Measurements from ENCODE around the gene FSTL5. TPM values are rescaled to one million over a fixed set of nuclear protein-coding genes. Genes with fewer than 3 reads are reported as not detected.
"Not testable (repeated sequence)": the region's sequence is repeated elsewhere in the genome, so short reads cannot be mapped to it uniquely, and the experiment has no call there.

Gene FSTL5
- under 1 TPM in 1 of 2 donors, not detected in 1; 0.14 TPM for total RNA-seq
- long read RNA-seq: 0 reads

GRCh38 chr4:162163892-162164759, at the start of gene FSTL5:
Gene FSTL5 (minus strand): TSS chr4:162164000. CDS start chr4:162111396, 52,604 bp downstream.
- DNase-seq: peak; percentile 62 to 78
- ATAC-seq: peak; percentile 97
- intact Hi-C loops (cut with DNase I, micrococcal nuclease): no loop called here

GRCh38 chr4:162209706-162210105, 45.9 kb upstream of the FSTL5 start:
- DNase-seq (no peak), ATAC-seq (no peak)
- intact Hi-C loops (cut with DNase I, micrococcal nuclease): no loop called here

- intact Hi-C loops (cut with DNase I, micrococcal nuclease); ATAC-seq; DNase-seq: not testable (repeated sequence)
Measured at GRCh38 chr4:162203478-162203877, 39.7 kb upstream of the FSTL5 start.

GRCh38 chr4:162201673-162202072, 37.9 kb upstream of the FSTL5 start:
- no peak for ATAC-seq
- intact Hi-C loops (cut with DNase I, micrococcal nuclease): no loop called here
- DNase-seq: no peak

- DNase-seq (no peak), ATAC-seq (no peak)
- intact Hi-C loops (cut with DNase I, micrococcal nuclease): no loop called here
Measured at GRCh38 chr4:162170509-162170908, 6.7 kb upstream of the FSTL5 start.

- intact Hi-C loops (cut with DNase I, micrococcal nuclease): no loop called here
- no peak for ATAC-seq
- DNase-seq: no peak
Measured at GRCh38 chr4:162164906-162165510, 1.2 kb upstream of the FSTL5 start.

GRCh38 chr4:162162672-162163071, 1.1 kb downstream of the FSTL5 start:
- DNase-seq: no peak
- no peak for ATAC-seq
- intact Hi-C loops (cut with DNase I, micrococcal nuclease): no loop called here

GRCh38 chr4:162157241-162157640, 6.6 kb downstream of the FSTL5 start:
- no peak for DNase-seq
- intact Hi-C loops (cut with DNase I, micrococcal nuclease): no loop called here
- no peak for ATAC-seq

GRCh38 chr4:162154862-162155540, 8.8 kb downstream of the FSTL5 start:
- intact Hi-C loops (cut with DNase I, micrococcal nuclease): no loop called here
- DNase-seq: no peak
- ATAC-seq: no peak

- DNase-seq (no peak), ATAC-seq (no peak)
- intact Hi-C loops (cut with DNase I, micrococcal nuclease): no loop called here
Measured at GRCh38 chr4:162151850-162152249, 11.9 kb downstream of the FSTL5 start.

- intact Hi-C loops (cut with DNase I, micrococcal nuclease): no loop called here
- no peak for DNase-seq
- ATAC-seq: no peak
Measured at GRCh38 chr4:162151386-162151785, 12.4 kb downstream of the FSTL5 start.

- ATAC-seq (no peak), DNase-seq (no peak)
- intact Hi-C loops (cut with DNase I, micrococcal nuclease): no loop called here
Measured at GRCh38 chr4:162149644-162150043, 14.2 kb downstream of the FSTL5 start.

GRCh38 chr4:162140051-162140683, 23.6 kb downstream of the FSTL5 start:
- DNase-seq (no peak), ATAC-seq (no peak)
- intact Hi-C loops (cut with DNase I, micrococcal nuclease): no loop called here

GRCh38 chr4:162139412-162139811, 24.4 kb downstream of the FSTL5 start:
- intact Hi-C loops (cut with DNase I, micrococcal nuclease): no loop called here
- ATAC-seq (no peak), DNase-seq (no peak)

- ATAC-seq: no peak
- intact Hi-C loops (cut with DNase I, micrococcal nuclease): no loop called here
- no peak for DNase-seq
Measured at GRCh38 chr4:162131256-162131655, 32.5 kb downstream of the FSTL5 start.

- intact Hi-C loops (cut with DNase I, micrococcal nuclease): no loop called here
- no peak for ATAC-seq
- DNase-seq: no peak
Measured at GRCh38 chr4:162126729-162127128, 37.1 kb downstream of the FSTL5 start.

- ATAC-seq: no peak
- no peak for DNase-seq
- intact Hi-C loops (cut with DNase I, micrococcal nuclease): no loop called here
Measured at GRCh38 chr4:162117051-162117450, 46.7 kb downstream of the FSTL5 start.

GRCh38 chr4:162116095-162116779, 47.6 kb downstream of the FSTL5 start:
- no peak for ATAC-seq
- intact Hi-C loops (cut with DNase I, micrococcal nuclease): no loop called here
- no peak for DNase-seq

- ATAC-seq (no peak), DNase-seq (no peak)
- intact Hi-C loops (cut with DNase I, micrococcal nuclease): no loop called here
Measured at GRCh38 chr4:162115333-162115732, 48.5 kb downstream of the FSTL5 start.

Measured in left colon (tissue), 2 donors.